HL-60 (cell line): ENCODE data around the gene IFIT1B.

Source experiments
- CTCF ChIP-seq: IDR thresholded peaks from one replicate; pipeline ENCODE4 v1.5.1; 2011; ENCODE audit warnings: low read length, control low read depth, inconsistent platforms; ENCODE audit not compliant: insufficient read depth
- POLR2AphosphoS5 ChIP-seq: IDR thresholded peaks from 2 replicates; pipeline ENCODE4 v1.6.1; 2012; ENCODE audit warnings: low read depth

GRCh38 chr10:89345367-89346000 lies 32.4 kb upstream of the IFIT1B start:
- TF ChIP-seq CTCF: no peak
- no peak for TF ChIP-seq POLR2AphosphoS5
